AML-193 (cell line): ENCODE results near the gene CCT5.
"Not testable (repeated sequence)": the region's sequence is repeated elsewhere in the genome, so short reads cannot be mapped to it uniquely, and the experiment has no call there.

Source experiments
- DNase-seq, 2 experiments: peaks; one replicate each; lab custom pipeline; 2025; lab: John Stamatoyannopoulos, UW

Gene CCT5

GRCh38 chr5:10246761-10247160 is 3.3 kb upstream of the CCT5 start:
- no peak for DNase-seq

GRCh38 chr5:10247217-10247616 is 2.9 kb upstream of the CCT5 start:
- DNase-seq: not testable (repeated sequence)

- DNase-seq: peak in 1 of 2 experiments; percentile 5
Measured at GRCh38 chr5:10248378-10249260, 1.5 kb upstream of the CCT5 start.

- no peak for DNase-seq
Measured at GRCh38 chr5:10250806-10251276, 761 bp downstream of the CCT5 start.

- DNase-seq: peak; percentile 48 to 60
Measured at GRCh38 chr5:10251405-10251804, 1.3 kb downstream of the CCT5 start.

- DNase-seq: no peak
Measured at GRCh38 chr5:10253390-10253789, 3.3 kb downstream of the CCT5 start.

GRCh38 chr5:10254686-10255085 is 4.6 kb downstream of the CCT5 start:
- no peak for DNase-seq

- no peak for DNase-seq
Measured at GRCh38 chr5:10257870-10258269, 7.8 kb downstream of the CCT5 start.

GRCh38 chr5:10259899-10260298 is 9.8 kb downstream of the CCT5 start:
- no peak for DNase-seq

GRCh38 chr5:10261065-10261464 is 11.0 kb downstream of the CCT5 start:
- DNase-seq: no peak

GRCh38 chr5:10262121-10262774 is 12.2 kb downstream of the CCT5 start:
- no peak for DNase-seq

- DNase-seq: no peak
Measured at GRCh38 chr5:10262995-10263394, 12.9 kb downstream of the CCT5 start.

- no peak for DNase-seq
Measured at GRCh38 chr5:10264604-10265003, 14.5 kb downstream of the CCT5 start.

- DNase-seq: no peak
Measured at GRCh38 chr5:10265245-10266109, 15.4 kb downstream of the CCT5 start.

GRCh38 chr5:10266137-10266536 is 16.1 kb downstream of the CCT5 start:
- DNase-seq: peak in 1 of 2 experiments; percentile 7

GRCh38 chr5:10266839-10267238 is 16.8 kb downstream of the CCT5 start:
- DNase-seq: no peak

- DNase-seq: no peak
Measured at GRCh38 chr5:10268100-10268499, 18.0 kb downstream of the CCT5 start.

- no peak for DNase-seq
Measured at GRCh38 chr5:10272053-10272874, 22.2 kb downstream of the CCT5 start.

- not testable (repeated sequence) for DNase-seq
Measured at GRCh38 chr5:10272875-10273209, 22.8 kb downstream of the CCT5 start.

- no peak for DNase-seq
Measured at GRCh38 chr5:10275460-10275859, 25.4 kb downstream of the CCT5 start.

GRCh38 chr5:10275991-10276390 is 25.9 kb downstream of the CCT5 start:
- DNase-seq: no peak
